ENCODE results near the gene DNPEP. TPM values are rescaled to one million over a fixed set of nuclear protein-coding genes. Genes with fewer than 3 reads are reported as not detected.

The DNPEP gene
- total RNA-seq, 1 donor from 2014 or later = 148 TPM

Other genes starting within 250 kb of the DNPEP start
- 20.7 and 22.8 TPM in 2 replicates for gene NHEJ1, start 227.1 kb downstream of the DNPEP start, total RNA-seq
- 1.8 and 2.3 TPM in 2 replicates for gene SLC23A3, start 217.9 kb downstream of the DNPEP start, total RNA-seq
- 62.0 and 62.6 TPM in 2 replicates for gene CNPPD1, start 211.0 kb downstream of the DNPEP start, total RNA-seq
- 54.1 and 57.4 TPM in 2 replicates for gene RETREG2, start 209.6 kb downstream of the DNPEP start, total RNA-seq
- 36.7 and 37.4 TPM in 2 replicates for gene ZFAND2B, start 181.1 kb downstream of the DNPEP start, total RNA-seq
- gene ABCB6, start 169.0 kb downstream of the DNPEP start, total RNA-seq = 28.8 TPM in 2 replicates
- gene ATG9A, start 158.3 kb downstream of the DNPEP start, total RNA-seq = 61.6 and 67.2 TPM in 2 replicates
- 144 and 149 TPM in 2 replicates for gene ANKZF1, start 158.1 kb downstream of the DNPEP start, total RNA-seq
- gene GLB1L, start 142.5 kb downstream of the DNPEP start, total RNA-seq = 4.6 and 4.9 TPM in 2 replicates
- gene STK16, start 142.4 kb downstream of the DNPEP start, total RNA-seq = 29.1 and 31.7 TPM in 2 replicates
- not detected in 2 replicates for gene TUBA4B, start 134.7 kb downstream of the DNPEP start, total RNA-seq
- 235 and 240 TPM in 2 replicates for gene TUBA4A, start 134.0 kb downstream of the DNPEP start, total RNA-seq
- 49.7 and 52.4 TPM in 2 replicates for gene DNAJB2, start 108.5 kb downstream of the DNPEP start, total RNA-seq
- gene PTPRN, start 78.5 kb downstream of the DNPEP start, total RNA-seq = 0.07 TPM in 1 of 2 replicates, not detected in the other
- not detected in 2 replicates for gene RESP18, start 55.2 kb downstream of the DNPEP start, total RNA-seq
- gene DES, start 30.5 kb upstream of the DNPEP start, total RNA-seq = not detected in 2 replicates
- gene SPEG, start 46.9 kb upstream of the DNPEP start, total RNA-seq = 0.07 TPM in 1 of 2 replicates, not detected in the other
- gene GMPPA, start 111.0 kb upstream of the DNPEP start, total RNA-seq = 45.5 and 46.0 TPM in 2 replicates
- gene ASIC4, start 126.6 kb upstream of the DNPEP start, total RNA-seq = not detected in 2 replicates
- 37.8 and 38.3 TPM in 2 replicates for gene CHPF, start 155.9 kb upstream of the DNPEP start, total RNA-seq
- gene TMEM198, start 156.1 kb upstream of the DNPEP start, total RNA-seq = 3.1 and 3.4 TPM in 2 replicates
- 0.26 and 0.47 TPM in 2 replicates for gene OBSL1, start 183.6 kb upstream of the DNPEP start, total RNA-seq
- gene INHA, start 184.4 kb upstream of the DNPEP start, total RNA-seq = not detected in 2 replicates
- 32.6 and 35.0 TPM in 2 replicates for gene STK11IP, start 209.9 kb upstream of the DNPEP start, total RNA-seq
- gene SLC4A3, start 239.7 kb upstream of the DNPEP start, total RNA-seq = 0.12 TPM in 1 of 2 replicates, not detected in the other